DOHH2 (cell line): ENCODE measurements around the gene BICDL2.

Source experiments
- EZH2phosphoT487 ChIP-seq: fragments of 200-600 bp; sonication (generic); IDR thresholded peaks from 2 replicates; pipeline ENCODE4 v1.6.1; 2017; ENCODE audit warnings: borderline replicate concordance, mild to moderate bottlenecking, antibody characterized with exemption, low read length, moderate library complexity, mixed read lengths
- TF ChIP-seq, protein P1 (sequence below): fragments of 200-600 bp; sonication (generic); IDR thresholded peaks from one replicate; pipeline ENCODE4 v1.5.1; 2014; ENCODE audit warnings: antibody characterized with exemption, mild to moderate bottlenecking, low read depth, low read length; ENCODE audit not compliant: poor library complexity, severe bottlenecking

DNA sequence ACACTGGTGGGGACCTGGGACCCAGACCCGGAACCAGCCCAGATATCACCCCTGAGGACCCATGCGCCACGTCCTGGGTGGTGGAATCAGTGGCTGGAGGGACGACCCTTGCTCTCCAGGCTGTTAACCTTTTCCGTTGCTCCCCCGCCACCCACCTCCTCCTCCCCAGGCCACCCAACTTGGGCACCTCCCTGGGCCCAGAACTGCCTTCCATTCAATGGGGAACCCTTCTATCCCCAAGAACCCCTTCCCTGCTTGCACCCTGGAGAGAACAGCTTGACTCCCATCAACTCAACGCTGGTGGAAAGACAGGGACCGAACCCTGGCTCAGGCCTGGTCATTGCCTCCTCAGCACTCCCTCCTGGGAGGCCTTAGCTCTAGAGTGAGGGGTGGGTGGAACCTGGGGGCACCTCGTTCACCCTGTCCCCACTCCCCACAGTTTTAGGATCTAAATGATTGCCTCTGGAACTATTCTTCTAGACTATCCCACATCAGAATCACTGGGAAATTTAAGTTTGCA is 23.0 kb upstream of the BICDL2 start:
- TF ChIP-seq, protein P1, sequence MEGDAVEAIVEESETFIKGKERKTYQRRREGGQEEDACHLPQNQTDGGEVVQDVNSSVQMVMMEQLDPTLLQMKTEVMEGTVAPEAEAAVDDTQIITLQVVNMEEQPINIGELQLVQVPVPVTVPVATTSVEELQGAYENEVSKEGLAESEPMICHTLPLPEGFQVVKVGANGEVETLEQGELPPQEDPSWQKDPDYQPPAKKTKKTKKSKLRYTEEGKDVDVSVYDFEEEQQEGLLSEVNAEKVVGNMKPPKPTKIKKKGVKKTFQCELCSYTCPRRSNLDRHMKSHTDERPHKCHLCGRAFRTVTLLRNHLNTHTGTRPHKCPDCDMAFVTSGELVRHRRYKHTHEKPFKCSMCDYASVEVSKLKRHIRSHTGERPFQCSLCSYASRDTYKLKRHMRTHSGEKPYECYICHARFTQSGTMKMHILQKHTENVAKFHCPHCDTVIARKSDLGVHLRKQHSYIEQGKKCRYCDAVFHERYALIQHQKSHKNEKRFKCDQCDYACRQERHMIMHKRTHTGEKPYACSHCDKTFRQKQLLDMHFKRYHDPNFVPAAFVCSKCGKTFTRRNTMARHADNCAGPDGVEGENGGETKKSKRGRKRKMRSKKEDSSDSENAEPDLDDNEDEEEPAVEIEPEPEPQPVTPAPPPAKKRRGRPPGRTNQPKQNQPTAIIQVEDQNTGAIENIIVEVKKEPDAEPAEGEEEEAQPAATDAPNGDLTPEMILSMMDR = no peak
- no peak for TF ChIP-seq EZH2phosphoT487
